Activated T-cell treated with anti-CD3 and anti-CD28 coated beads for 48 hours (primary cell): ENCODE results near the gene TMEM175.
"Not testable (repeated sequence)": the region's sequence is repeated elsewhere in the genome, so short reads cannot be mapped to it uniquely, and the experiment has no call there.

Experiments used
- DNase-seq: peaks from one replicate; pipeline ENCODE4 v3.0.0-alpha.2; 2020; ENCODE audit warnings: low read depth

The TMEM175 gene

GRCh38 chr4:915041-915474 is 17.2 kb upstream of the TMEM175 start:
- DNase-seq: no peak

DNA sequence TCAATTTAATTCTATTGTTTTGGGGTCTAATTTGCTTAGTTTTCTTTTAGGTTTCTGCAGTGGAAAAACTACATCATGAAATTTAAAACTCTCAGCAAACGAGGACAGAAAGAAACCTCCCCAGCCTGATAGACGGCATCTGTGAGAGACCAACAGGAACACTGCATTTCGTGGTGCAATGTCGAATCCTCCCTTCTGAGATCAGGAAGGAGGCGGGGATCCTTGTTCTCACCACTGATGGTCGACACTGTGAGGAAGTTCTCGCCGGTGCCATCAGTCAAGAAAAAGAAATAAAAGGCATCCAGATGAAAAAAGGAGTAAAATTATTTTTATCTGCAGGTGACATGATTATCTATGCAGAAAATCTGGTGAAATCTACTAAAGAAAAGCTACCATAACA is 16.7 kb upstream of the TMEM175 start:
- DNase-seq: no peak

- no peak for DNase-seq
These were observed 14.8 kb upstream of the TMEM175 start for GRCh38 chr4:917466-917865.

- no peak for DNase-seq
These were observed 14.3 kb upstream of the TMEM175 start for GRCh38 chr4:917992-918391.

GRCh38 chr4:918591-918990 is 13.7 kb upstream of the TMEM175 start:
- not testable (repeated sequence) for DNase-seq

- not testable (repeated sequence) for DNase-seq
These were observed 13.1 kb upstream of the TMEM175 start for GRCh38 chr4:919004-919680.

DNA sequence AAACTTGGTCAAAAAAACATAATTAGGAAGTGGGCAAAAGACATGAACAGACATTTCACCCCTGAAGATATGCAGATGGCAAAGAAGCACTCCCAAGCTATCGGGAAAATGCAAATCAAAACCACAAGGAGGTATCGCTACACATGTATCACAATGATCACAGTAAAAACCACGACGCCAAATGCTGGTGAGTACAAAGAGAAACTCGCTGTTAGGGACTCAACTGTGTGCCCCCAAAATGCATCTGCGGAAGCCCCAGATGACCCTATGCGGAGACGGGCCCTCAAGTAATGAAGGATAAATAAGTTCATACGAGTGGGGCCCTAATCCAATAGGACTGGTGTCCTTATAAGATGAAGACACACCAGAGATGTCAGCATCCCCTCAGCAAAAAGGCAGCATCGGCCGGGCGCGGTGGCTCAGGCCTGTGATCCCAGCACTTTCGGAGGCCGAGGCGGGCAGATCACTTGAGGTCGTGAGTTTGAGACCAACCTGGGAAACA is 10.4 kb upstream of the TMEM175 start:
- DNase-seq: no peak

DNA sequence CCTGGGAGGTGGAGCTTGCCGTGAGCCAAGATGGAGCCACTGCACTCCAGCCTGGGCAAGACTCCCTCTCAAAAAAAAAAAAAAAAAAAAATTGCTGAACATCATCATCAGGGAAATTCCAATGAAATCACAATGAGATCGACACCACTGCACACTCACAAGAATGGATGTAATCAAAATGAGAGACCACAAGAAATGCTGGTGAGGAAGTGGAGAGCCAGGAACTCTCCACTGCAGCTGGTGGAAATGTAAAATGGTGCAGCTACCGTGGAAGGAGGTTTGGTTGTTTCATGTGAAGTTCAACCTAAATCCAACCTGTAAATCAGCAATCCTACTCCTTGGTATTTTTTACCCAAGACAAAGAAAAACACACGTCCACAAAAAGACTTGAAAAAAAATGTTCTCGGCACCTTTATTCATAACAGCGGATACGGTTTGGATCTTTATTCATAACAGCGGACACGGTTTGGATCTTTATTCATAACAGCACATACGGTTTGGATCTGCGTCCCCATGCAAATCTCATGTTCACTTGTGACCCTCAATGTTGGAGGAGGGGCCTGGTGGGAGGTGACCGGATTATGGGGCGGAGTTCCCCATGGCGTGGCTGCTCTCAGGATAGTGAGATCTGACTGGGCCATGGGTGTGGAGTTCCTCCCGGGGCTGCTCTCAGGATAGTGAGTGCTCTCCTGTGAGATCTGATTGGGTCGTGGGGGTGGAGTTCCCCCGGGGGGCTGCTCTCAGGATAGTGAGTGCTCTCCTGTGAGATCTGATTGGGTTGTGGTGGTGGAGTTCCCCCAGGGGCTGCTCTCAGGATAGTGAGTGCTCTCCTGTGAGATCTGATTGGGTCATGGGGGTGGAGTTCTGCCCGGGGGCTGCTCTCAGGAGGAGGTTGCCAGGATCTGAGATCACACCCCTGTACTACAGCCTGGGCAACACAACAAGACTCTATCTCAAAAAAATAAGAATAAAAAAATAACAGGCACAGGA is 7.9 kb upstream of the TMEM175 start:
- no peak for DNase-seq

DNA sequence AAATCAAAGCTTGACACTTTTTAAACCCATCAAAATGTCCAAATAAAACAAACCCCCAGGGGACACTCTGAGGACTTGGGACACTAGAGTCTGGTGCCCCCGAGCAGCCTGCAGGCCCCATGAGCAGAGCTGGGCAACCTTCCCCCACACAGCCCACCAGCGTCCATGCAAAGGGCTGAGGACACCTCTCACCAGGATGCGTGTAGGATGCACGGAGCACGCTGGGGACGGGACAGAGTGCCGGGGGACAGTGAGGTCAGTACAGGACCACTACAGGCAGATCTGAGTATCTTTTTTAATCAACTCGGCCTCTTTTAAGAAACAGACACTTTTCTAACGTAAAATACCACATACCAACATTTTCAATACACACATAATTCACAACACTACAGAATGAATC is 7.1 kb upstream of the TMEM175 start:
- DNase-seq: no peak

DNA sequence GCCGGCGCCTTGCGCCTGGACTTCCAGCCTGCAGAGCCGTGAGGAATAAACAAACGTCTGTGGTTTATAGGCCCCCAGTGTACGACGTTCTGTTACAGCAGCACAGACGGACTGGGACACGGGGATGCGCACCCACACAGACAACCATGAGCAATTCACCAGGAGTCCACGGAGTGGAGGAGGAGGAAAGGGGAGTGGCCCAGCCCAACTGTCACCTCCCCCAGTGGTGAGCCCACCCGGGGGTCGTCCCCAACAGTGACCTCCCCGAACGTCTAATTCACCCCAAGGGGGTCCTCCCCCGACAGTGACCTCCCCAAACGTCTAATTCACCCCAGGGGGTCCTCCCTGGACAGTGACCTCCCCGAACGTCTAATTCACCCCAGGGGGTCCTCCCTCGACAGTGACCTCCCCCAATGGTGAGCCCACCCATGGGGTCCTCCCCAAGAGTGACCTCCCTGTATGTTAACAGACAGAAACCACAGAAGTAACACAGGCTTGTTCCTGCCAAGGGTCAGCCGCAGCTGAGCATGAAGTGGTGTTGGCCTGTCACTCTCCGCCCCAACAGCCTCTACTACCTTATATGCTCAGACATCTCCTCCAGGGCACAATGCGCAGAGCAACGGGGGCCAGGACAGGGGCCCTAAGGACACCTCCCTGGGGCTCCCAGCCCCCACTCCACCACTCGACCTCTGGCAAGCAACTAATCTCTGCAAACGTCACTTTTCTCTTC is 6.3 kb upstream of the TMEM175 start:
- DNase-seq: no peak

DNA sequence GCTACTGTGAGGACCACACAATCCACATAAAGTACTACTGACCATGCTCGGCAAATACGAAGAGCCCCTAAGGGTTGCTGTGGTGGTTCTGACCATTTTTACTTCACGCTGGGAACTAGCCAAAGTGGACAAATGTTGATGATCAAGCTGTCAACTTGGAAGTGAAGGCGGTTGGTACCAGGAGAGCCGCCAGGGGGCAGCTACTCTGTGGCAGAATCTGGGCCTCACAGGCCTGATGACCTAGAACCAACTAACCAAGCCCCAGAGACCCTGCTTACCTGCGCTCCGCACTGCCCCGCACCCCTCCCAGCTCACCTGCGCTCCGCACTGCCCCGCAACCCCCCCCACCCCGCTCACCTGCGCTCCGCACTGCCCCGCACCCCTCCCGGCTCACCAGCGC is 5.7 kb upstream of the TMEM175 start:
- no peak for DNase-seq

- not testable (repeated sequence) for DNase-seq
These were observed 4.7 kb upstream of the TMEM175 start for GRCh38 chr4:927566-927965.

DNA sequence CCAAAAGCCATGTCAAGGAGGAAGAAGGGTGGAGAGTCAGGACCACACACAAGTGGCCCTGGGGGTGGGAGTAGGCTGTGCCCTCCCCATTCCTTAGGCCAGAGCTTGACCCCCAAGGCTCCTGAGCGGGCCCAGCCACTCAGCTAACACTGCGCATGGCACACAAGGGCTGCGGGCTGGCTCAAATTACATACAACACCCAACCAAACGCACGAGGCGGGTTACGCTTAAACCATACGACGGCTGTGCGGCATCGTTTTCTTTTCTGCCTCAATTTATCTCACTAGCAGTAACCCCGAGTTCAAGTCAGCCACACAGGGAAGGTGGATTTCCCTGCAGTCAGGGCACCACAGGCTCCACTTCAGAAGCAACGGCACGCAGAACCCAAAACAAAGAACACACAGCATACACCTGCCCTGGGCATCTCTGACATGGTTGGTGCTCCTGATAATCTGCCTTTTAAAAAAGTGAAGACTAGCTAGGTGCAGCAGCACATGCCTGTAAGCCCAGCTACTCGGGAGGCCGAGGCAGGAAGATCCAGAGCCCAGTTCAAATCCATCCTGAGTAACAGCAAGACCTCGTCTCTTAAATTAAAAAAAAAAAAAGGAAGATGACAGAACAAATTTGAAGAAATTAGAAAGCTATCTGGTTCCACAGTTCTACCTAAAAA is 3.0 kb upstream of the TMEM175 start:
- no peak for DNase-seq

- no peak for DNase-seq
These were observed 2.2 kb upstream of the TMEM175 start for GRCh38 chr4:930028-930551.

DNA sequence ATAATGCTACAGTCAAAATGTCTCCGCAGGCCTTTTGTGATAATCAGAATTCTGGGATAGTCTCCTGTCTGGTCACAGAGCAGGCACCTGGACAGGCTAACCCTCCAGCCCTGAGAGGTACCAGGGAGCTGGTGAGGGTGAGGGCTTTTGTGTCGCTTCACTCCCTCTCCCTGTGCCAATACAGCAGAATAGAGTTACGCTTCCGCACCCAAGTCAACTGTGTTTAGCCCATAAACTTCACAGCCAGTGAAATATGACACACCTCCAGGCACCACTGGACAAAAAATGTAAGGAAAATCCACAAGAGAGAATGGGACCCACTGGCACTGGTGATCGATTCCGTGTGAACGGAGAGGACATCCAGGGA is 1.4 kb upstream of the TMEM175 start:
- no peak for DNase-seq

GRCh38 chr4:931194-931959 is 883 bp upstream of the TMEM175 start:
- DNase-seq: peak; percentile 15

GRCh38 chr4:932713-933070 is 432 bp downstream of the TMEM175 start:
- no peak for DNase-seq

GRCh38 chr4:939508-939907 is 7.2 kb downstream of the TMEM175 start:
- DNase-seq: not testable (repeated sequence)

DNA sequence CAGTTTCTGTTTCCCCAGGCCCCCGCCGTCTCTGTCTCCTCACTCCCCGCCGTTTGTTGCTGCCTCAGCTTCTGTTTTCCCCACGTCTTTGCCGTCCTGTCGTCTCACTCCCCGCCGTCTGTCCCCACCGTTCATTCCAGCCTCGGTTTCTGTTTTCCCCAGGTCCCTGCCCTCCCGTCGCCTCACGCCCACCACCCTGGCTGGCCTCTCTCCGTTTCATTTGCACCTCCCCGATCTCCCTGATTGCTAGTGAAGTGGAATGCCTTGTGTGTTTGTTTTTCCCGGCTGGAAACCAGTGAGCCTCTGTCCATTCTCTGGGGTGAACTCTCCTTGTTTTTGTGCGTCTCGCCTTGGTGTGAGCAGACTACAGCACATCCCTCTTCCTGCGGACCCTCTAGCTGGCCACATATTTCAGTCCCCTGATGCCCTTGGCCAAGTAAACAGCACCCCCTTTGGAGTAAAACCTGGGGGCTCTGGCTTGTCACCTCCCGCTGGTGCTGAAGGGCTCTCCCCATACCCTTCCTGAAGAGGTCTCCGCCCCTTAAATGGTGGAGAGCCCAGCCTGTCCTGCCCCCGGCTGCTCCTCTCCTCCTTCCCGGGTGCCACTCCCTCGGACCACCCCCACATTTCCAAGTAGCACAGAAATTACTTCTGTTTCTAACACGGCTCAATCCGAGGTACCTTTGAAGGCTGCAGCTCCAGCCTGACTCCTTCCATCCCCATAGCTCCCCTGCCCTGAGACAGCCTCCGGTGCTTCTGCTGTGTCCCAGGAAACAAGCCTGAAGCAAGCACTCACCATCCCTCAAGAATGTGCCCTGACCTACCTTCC is 13.2 kb downstream of the TMEM175 start:
- DNase-seq: no peak

GRCh38 chr4:946103-946450 is 13.8 kb downstream of the TMEM175 start:
- no peak for DNase-seq
